Stomach smooth muscle (tissue), 2 donors: ENCODE data around the gene DNM1.
"Not testable (repeated sequence)": the region's sequence is repeated elsewhere in the genome, so short reads cannot be mapped to it uniquely, and the experiment has no call there.

Experiments used
- H3K27ac ChIP-seq: one replicate; pipeline ENCODE4 v1.7.0; 2013; ENCODE audit warnings: mild to moderate bottlenecking, low read length, inconsistent platforms
- H3K27me3 ChIP-seq, 2 donors: one replicate each; pipeline ENCODE4 v1.7.0; 2013; ENCODE audit warnings: low read length in 2 of 2; ENCODE audit not compliant: insufficient read depth in 2 of 2, control insufficient read depth in 1 of 2
- H3K36me3 ChIP-seq, 2 donors: one replicate each; pipeline ENCODE4 v1.7.0; 2013; ENCODE audit warnings: low read length in 2 of 2; ENCODE audit not compliant: control insufficient read depth in 2 of 2, insufficient read depth in 2 of 2
- H3K4me1 ChIP-seq: one replicate; pipeline ENCODE4 v1.7.0; 2013; ENCODE audit warnings: low read length; ENCODE audit not compliant: control insufficient read depth, insufficient read depth
- H3K4me3 ChIP-seq, 2 donors: one replicate each; pipeline ENCODE4 v1.7.0; 2013; ENCODE audit warnings: low read length in 2 of 2
- H3K9ac ChIP-seq, 2 donors: one replicate each; pipeline ENCODE4 v1.7.0; 2013; ENCODE audit warnings: low read length in 2 of 2, mild to moderate bottlenecking in 1 of 2
- H3K9me3 ChIP-seq, 2 donors: one replicate each; pipeline ENCODE4 v1.7.0; 2013; ENCODE audit warnings: low read length in 2 of 2; ENCODE audit not compliant: control insufficient read depth in 2 of 2
- donor health status: healthy.
- donor health status: Pancreatic carcinoma.

DNM1 gene

DNA sequence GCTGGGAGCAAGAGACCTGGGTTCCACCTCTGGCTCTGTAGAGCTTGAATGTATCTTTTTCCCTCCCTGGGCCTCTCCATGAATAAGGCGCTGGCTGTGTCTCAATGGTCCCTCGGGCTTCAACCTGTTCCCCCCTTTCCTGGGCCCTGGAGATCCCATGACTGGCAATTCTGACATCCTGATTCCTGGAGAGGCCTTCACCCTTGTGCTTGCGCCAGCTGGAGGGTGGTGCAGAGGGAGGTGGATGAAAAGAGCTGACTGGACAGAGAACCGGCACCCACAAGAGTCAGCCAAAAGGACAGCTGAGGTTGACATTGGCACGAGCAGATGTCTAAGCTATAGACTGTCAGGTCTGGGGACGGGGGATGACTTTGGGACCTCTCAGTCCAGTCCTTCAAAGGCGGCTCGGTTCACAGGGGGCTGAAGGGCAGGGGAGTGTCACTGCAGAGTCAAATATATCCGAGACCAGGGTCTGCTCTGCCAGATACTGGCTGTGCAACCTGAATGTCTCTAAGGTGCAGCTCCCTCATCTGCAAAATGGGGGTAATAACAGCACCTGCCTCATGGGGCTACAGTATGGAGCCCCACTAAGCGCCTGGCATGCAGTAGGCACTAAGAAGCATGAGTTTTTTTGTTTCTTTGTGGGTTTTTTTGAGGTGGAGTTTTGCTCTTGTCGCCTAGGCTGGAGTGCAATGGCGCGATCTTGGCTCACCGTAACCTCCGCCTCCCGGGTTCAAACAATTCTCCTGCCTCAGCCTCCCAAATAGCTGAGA lies 13.8 kb downstream of the DNM1 start:
- H3K4me3 ChIP-seq, result no peak overlapping the region
- H3K9ac ChIP-seq, result no peak overlapping the region
- H3K9me3 ChIP-seq, result no peaks in the 10 kb centered on the region
- H3K27ac ChIP-seq, result peak overlapping the region; percentile 11
- peaks cover 25% of the 10 kb centered on the region for H3K4me1 ChIP-seq
- no peaks in the 10 kb centered on the region for H3K36me3 ChIP-seq
- H3K27me3 ChIP-seq, result no peaks in the 10 kb centered on the region

DNA sequence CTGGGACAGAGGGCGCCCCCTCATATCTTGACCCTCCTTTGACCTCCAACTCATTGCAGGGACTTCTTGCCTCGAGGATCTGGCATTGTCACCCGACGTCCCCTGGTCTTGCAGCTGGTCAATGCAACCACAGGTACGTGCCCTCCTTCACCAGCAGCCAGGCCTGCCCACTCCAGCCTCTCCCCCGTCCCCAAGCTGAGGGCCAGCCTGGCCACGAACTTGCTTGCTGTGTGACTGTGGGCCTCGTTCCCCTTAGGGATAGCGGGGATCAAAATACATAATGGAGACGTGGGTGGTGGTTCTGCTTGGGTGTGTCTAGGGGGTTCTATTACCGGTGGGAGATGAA lies 15.0 kb downstream of the DNM1 start:
- no peaks in the 10 kb centered on the region for H3K36me3 ChIP-seq
- no peaks in the 10 kb centered on the region for H3K27me3 ChIP-seq
- peak overlapping the region; percentile 62 to 74 for H3K4me3 ChIP-seq
- no peak overlapping the region for H3K27ac ChIP-seq
- H3K9ac ChIP-seq, result peak overlapping the region; percentile 11 to 47
- H3K9me3 ChIP-seq, result no peaks in the 10 kb centered on the region
- H3K4me1 ChIP-seq, result peaks cover 25% of the 10 kb centered on the region

DNA sequence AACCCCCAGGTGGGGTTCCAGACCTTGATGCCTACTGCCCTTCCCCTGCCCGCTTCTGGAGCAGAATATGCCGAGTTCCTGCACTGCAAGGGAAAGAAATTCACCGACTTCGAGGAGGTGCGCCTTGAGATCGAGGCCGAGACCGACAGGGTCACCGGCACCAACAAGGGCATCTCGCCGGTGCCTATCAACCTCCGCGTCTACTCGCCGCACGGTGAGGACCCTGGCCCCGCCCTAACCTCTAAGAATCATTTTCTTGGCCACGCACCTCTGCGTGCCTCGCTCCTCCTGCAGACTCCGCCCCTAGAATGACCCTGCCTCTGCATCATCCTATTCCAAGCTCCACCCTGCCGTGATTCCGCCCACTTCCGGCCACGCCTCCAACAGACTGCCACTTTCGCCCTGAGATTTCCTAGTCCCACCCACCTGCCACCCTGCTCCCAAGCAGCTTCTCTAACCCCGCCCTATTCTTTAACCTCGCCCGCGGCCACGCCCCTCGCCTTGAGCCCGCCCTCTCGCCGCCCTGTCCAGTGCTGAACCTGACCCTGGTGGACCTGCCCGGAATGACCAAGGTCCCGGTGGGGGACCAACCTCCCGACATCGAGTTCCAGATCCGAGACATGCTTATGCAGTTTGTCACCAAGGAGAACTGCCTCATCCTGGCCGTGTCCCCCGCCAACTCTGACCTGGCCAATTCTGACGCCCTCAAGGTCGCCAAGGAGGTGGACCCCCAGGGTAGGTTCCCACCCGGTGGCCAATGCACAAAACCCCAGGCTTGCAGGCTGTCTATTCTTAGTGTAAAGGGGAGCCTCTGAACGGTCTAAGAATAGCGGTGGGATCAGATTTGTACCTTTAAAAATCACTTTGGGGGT lies 15.6 kb downstream of the DNM1 start:
- H3K27me3 ChIP-seq, result no peaks in the 10 kb centered on the region
- no peak overlapping the region for H3K27ac ChIP-seq
- peak overlapping the region; percentile 62 to 74 for H3K4me3 ChIP-seq
- peak overlapping the region; percentile 11 to 47 for H3K9ac ChIP-seq
- no peaks in the 10 kb centered on the region for H3K36me3 ChIP-seq
- peaks cover 25% of the 10 kb centered on the region for H3K4me1 ChIP-seq
- no peaks in the 10 kb centered on the region for H3K9me3 ChIP-seq

DNA sequence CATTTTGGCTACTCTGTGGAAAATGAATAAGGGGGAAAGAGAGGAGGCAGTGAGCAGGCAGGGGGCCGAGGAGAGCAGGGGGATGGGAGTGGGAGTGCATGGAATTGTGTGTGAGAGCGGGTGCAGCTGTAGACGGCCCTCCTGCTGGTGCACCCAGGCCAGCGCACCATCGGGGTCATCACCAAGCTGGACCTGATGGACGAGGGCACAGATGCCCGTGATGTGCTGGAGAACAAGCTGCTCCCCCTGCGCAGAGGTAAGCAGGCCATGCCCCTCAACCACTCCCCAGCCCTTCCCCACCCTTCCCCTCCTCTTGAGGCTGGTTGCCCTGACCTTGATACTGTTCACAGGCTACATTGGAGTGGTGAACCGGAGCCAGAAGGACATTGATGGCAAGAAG lies 16.7 kb downstream of the DNM1 start:
- H3K9me3 ChIP-seq, result no peaks in the 10 kb centered on the region
- no peak overlapping the region for H3K9ac ChIP-seq
- no peak overlapping the region for H3K27ac ChIP-seq
- no peaks in the 10 kb centered on the region for H3K27me3 ChIP-seq
- no peak overlapping the region for H3K4me3 ChIP-seq
- H3K36me3 ChIP-seq, result no peaks in the 10 kb centered on the region
- H3K4me1 ChIP-seq, result peaks cover 23% of the 10 kb centered on the region

DNA sequence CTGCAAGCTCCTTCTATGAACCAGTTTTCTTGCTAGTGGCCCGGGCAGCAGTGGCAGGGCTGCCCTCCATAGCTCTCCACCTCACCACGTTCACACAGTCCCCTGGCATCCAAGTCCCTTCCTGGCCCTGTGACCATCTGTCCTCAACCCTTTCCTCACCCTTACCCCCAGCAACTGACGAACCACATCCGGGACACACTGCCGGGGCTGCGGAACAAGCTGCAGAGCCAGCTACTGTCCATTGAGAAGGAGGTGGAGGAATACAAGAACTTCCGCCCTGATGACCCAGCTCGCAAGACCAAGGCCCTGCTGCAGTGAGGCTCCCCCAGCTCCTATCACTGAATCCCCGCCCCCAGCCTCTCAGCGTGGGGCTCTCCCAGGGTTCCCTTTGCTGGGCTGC lies 18.8 kb downstream of the DNM1 start:
- no peaks in the 10 kb centered on the region for H3K36me3 ChIP-seq
- no peak overlapping the region for H3K27ac ChIP-seq
- no peak overlapping the region for H3K4me3 ChIP-seq
- peaks cover 12% of the 10 kb centered on the region for H3K4me1 ChIP-seq
- H3K27me3 ChIP-seq, result no peaks in the 10 kb centered on the region
- H3K9me3 ChIP-seq, result no peaks in the 10 kb centered on the region
- H3K9ac ChIP-seq, result no peak overlapping the region

DNA sequence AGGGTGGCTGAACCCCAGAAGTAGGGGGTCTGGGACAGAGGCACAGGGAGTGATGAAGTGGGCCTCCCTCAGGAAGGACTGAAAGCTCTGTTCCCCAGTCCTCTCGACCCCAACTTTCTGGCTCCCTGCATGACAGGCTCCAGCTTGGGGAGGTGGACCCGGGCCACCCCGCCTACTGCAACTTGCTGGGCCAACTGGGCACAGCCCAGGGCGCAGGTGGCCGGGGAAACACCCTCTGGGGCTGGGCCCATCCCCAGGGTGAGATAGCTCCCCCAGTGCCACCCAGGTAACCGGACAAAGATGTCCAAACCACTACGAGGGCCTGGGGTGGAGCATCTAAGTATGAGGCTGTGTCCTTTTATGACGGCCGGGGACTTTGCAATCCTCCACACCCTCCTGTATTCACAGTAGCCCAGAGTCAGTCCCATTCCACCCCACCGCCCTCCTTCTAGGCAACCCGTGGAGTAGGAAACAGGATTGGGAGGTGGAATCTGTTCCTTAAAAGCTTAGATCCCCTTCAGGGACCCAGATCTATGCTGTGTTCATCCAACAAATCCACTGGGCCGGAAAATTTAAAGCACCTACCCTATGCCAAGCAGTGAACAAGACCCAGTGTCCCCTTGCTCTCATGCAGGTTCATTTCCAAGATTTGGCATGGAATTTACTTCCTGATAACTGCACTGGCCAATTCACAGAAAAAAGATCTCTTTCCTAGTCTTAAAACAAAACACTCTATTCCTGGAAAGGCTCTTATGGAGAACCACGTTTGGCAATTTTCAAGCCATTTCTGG lies 19.9 kb downstream of the DNM1 start:
- no peak overlapping the region for H3K4me3 ChIP-seq
- no peaks in the 10 kb centered on the region for H3K9me3 ChIP-seq
- H3K4me1 ChIP-seq, result peaks cover 12% of the 10 kb centered on the region
- no peak overlapping the region for H3K9ac ChIP-seq
- H3K36me3 ChIP-seq, result no peaks in the 10 kb centered on the region
- H3K27me3 ChIP-seq, result no peaks in the 10 kb centered on the region
- no peak overlapping the region for H3K27ac ChIP-seq

DNA sequence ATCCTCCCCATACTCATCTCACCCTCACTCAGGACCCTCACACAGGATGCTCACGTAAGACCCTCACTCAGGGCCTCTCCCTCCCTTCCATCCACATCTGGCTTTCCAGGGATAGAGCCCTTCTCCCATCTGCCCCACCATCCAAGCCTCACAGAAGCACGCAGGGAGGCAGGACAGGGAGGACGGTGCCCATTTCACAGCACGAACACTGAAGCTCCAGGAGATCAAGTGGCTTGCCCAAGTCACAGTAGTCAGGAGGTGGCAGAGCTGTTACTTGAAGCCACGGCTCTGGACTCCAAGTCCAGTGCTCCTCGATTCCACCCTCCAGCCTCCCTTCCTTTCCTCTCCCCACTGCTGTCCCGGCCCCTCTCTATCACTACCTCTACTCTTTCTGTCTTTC lies 21.7 kb downstream of the DNM1 start:
- H3K36me3 ChIP-seq, result no peaks in the 10 kb centered on the region
- no peaks in the 10 kb centered on the region for H3K27me3 ChIP-seq
- no peak overlapping the region for H3K9ac ChIP-seq
- no peaks in the 10 kb centered on the region for H3K4me1 ChIP-seq
- H3K9me3 ChIP-seq, result no peaks in the 10 kb centered on the region
- H3K4me3 ChIP-seq, result no peak overlapping the region
- no peak overlapping the region for H3K27ac ChIP-seq

DNA sequence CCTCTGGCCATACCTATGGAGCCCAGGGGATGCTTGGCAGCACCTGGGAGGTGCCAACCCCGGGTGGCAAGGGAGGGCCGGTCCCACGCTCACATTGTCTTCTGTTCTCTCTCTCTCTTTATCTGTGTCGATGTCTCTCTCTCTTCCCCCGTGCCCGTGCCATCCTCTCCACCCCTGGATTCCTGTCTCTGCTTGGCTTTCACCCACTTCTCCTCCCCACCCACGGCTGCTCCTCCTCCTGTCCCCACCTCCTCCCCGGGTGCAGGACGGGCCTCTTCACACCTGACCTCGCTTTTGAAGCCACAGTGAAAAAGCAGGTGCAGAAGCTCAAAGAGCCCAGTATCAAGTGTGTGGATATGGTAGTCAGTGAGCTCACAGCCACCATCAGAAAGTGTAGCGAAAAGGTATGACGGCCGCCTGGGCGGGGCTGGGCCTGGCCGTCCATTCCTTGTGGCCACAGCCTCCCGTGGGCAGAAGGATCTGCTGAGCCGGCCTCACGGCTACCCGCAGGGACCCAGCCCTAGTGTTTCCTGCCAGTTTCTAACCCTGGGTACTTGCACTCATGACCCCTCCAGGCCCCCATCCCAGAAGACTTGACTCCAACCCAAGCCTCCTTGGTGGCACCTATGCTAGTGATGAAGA lies 22.7 kb downstream of the DNM1 start:
- H3K4me3 ChIP-seq, result no peak overlapping the region
- H3K27me3 ChIP-seq, result no peaks in the 10 kb centered on the region
- no peak overlapping the region for H3K27ac ChIP-seq
- no peaks in the 10 kb centered on the region for H3K9me3 ChIP-seq
- no peaks in the 10 kb centered on the region for H3K4me1 ChIP-seq
- no peaks in the 10 kb centered on the region for H3K36me3 ChIP-seq
- no peak overlapping the region for H3K9ac ChIP-seq

DNA sequence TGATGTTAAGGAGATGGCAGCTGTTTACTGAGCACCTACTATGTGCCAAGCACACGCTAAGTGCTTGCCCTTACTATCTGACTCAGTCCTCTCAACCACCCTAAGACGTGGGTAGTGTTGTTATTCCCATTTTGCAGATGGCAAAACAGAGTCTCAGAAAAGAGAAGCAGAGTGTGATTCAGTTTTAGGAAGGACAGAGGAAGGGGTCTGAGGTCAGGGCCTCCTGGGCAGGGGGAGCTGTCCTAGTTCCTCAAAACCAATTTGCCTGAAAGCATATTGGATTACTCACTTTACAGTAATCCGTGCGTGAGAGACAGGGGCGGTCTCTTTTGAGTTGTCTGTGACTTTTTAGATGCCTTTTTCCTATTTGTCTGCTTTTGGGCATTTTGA lies 23.2 kb downstream of the DNM1 start:
- Histone ChIP-seq H3K9ac (no peak overlapping the region), H3K9me3 (no peaks in the 10 kb centered on the region), H3K36me3 (no peaks in the 10 kb centered on the region), H3K4me1 (no peaks in the 10 kb centered on the region), H3K27ac (no peak overlapping the region), H3K4me3 (no peak overlapping the region), H3K27me3 (no peaks in the 10 kb centered on the region)

DNA sequence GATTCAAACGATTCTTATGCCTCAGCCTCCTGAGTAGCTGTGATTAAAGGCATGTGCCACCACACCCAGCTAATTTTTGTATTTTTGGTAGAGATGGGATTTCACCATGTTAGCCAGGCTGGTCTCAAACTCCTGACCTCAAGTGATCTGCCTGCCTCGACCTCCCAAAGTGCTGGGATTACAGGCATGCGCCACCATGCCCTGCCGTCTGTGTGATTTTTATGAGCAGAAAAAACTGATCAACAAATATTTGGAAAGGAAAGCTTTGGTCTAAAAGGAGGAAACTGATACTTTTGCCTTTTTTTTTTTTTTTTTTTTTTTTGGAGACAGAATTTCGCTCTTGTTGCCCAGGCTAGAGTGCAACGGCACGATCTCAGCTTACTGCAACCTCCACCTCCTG lies 27.7 kb downstream of the DNM1 start:
- not testable (repeated sequence) for H3K27me3 ChIP-seq, H3K36me3 ChIP-seq, H3K9me3 ChIP-seq, H3K9ac ChIP-seq, H3K27ac ChIP-seq, H3K4me1 ChIP-seq, H3K4me3 ChIP-seq
